ENCODE measurements around the gene P2RY14.

Gene P2RY14

GRCh38 chr3:151318313-151318712, 40.0 kb upstream of the P2RY14 start:
- no peak for DNase-seq (ENCODE audit: low read depth)
- H3K4me3 ChIP-seq (ENCODE audit: low read length): no peak overlapping the region
- TF ChIP-seq CTCF (IDR thresholded peaks at IDR 0.05; ENCODE audit: insufficient read depth, low read depth, low read length, missing control alignments): no peak

GRCh38 chr3:151316267-151316991, 38.1 kb upstream of the P2RY14 start, which contains the start of gene GPR87:
Gene GPR87, minus strand, starts transcription at chr3:151316820. Its CDS starts 16,720 bp downstream, at chr3:151300100.
- TF ChIP-seq CTCF (IDR thresholded peaks at IDR 0.05; ENCODE audit: insufficient read depth, low read depth, low read length, missing control alignments): no peak
- H3K4me3 ChIP-seq (ENCODE audit: low read length): peak within 1 kb of the TSS; percentile 95
- DNase-seq (ENCODE audit: low read depth): peak; percentile 97

- peak overlapping the region; percentile 95 for H3K4me3 ChIP-seq (ENCODE audit: low read length)
- peak; percentile 95 for DNase-seq (ENCODE audit: low read depth)
- no peak for TF ChIP-seq CTCF (IDR thresholded peaks at IDR 0.05; ENCODE audit: insufficient read depth, low read depth, low read length, missing control alignments)
These were observed 37.5 kb upstream of the P2RY14 start for GRCh38 chr3:151315846-151316245.

- peak overlapping the region; percentile 95 for H3K4me3 ChIP-seq (ENCODE audit: low read length)
- no peak for TF ChIP-seq CTCF (IDR thresholded peaks at IDR 0.05; ENCODE audit: insufficient read depth, low read depth, low read length, missing control alignments)
- peak; percentile 54 for DNase-seq (ENCODE audit: low read depth)
These were observed 36.8 kb upstream of the P2RY14 start for GRCh38 chr3:151315136-151315535.

GRCh38 chr3:151314593-151314992, 36.3 kb upstream of the P2RY14 start:
- DNase-seq (ENCODE audit: low read depth): no peak
- no peak for TF ChIP-seq CTCF (IDR thresholded peaks at IDR 0.05; ENCODE audit: insufficient read depth, low read depth, low read length, missing control alignments)
- H3K4me3 ChIP-seq (ENCODE audit: low read length): peak overlapping the region; percentile 95

- no peak for TF ChIP-seq CTCF (IDR thresholded peaks at IDR 0.05; ENCODE audit: insufficient read depth, low read depth, low read length, missing control alignments)
- H3K4me3 ChIP-seq (ENCODE audit: low read length): peak overlapping the region; percentile 95
- DNase-seq (ENCODE audit: low read depth): peak; percentile 38
These were observed 35.8 kb upstream of the P2RY14 start for GRCh38 chr3:151314137-151314536.

GRCh38 chr3:151312972-151313371, 34.6 kb upstream of the P2RY14 start:
- TF ChIP-seq CTCF (IDR thresholded peaks at IDR 0.05; ENCODE audit: insufficient read depth, low read depth, low read length, missing control alignments): no peak
- peak overlapping the region; percentile 95 for H3K4me3 ChIP-seq (ENCODE audit: low read length)
- DNase-seq (ENCODE audit: low read depth): no peak
